Measurements from ENCODE around the gene MPI. TPM values are rescaled to one million over a fixed set of nuclear protein-coding genes. Genes with fewer than 3 reads are reported as not detected.

MPI gene
- total and polyA plus RNA-seq, 2 experiments from 2014 or later, result 18.0 to 74.2 TPM

DNA sequence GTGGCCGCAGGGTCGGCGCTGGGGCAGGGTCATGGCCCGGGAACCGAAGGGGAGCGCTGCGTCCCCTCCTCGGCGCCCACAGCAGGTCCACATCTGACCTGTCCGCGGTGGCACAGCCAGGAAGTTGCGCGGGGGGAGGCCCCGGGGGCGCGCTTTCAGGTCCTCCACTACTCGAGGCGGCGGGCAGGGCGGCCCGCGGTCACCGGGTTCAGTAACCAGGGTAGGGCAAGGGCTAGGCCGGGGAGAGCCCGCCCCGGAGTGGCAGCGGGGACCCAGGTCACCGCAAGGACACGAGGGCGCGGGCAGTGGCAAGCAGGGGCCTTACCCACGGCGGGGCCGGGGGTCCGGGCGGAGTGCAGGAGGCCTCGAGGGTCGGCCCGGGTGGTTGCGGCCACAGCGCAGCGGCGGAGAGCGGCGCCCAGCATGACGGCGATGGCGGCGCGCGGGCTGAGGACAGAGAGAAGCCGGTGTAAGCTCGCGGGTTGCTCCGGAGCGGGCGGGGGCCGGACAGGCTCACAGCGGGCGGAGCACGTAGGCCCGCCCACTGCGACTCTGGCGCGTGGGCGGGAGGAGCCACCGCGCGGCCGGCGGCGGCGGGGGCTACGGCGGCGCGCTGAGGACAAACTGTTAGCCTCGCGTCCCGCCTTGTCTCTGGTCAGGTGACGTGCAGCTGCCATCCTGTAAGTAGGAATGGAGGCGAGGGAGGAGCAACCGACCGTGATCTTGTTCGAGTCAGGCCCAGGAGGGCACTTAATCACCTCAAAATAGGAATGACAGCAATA lies 47.9 kb downstream of the MPI start, which contains the start of gene COX5A (continued):
- TF ChIP-seq ZNF462 (CRISPR knock-in tag; IDR thresholded peaks at IDR 0.05) (no peak), ZNF331 (CRISPR knock-in tag; IDR thresholded peaks at IDR 0.05; ENCODE audit: low read depth) (no peak), EZH2 (IDR thresholded peaks at IDR 0.05; ENCODE audit: low read depth, unreplicated experiment) (no peak), ZNF114 (CRISPR knock-in tag; IDR thresholded peaks at IDR 0.05) (no peak)

GRCh38 chr15:74950078-74950908 lies 60.5 kb downstream of the MPI start:
- H3K27ac ChIP-seq (ENCODE audit: low read depth), result no peak overlapping the region
- peak; percentile 93 for DNase-seq (ENCODE audit: low spot score)
- peaks cover 17% of the 10 kb centered on the region for H3K4me1 ChIP-seq (ENCODE audit: insufficient read depth)
- Mint-ChIP-seq H3K4me3 (peak overlapping the region; percentile 8; the same call in 1 of the 3 replicates), H3K9me3 (no peaks in the 10 kb centered on the region; the same call in 1 of the 3 replicates), H3K27ac (no peak overlapping the region; the same call in 1 of the 2 replicates), H3K4me1 (peaks cover 25% of the 10 kb centered on the region), H3K36me3 (ENCODE audit: low read depth) (peaks cover 5% of the 10 kb centered on the region; the same call in 2 of the 3 replicates), H3K27me3 (ENCODE audit: insufficient read depth, low read depth, poor library complexity) (peaks cover 23% of the 10 kb centered on the region)
- no peak overlapping the region for H2AFZ ChIP-seq
- no peaks in the 10 kb centered on the region; the same call in 1 of the 2 replicates for H3F3A ChIP-seq (replicated peaks; ENCODE audit: low read depth)
- H3K9me2 ChIP-seq (ENCODE audit: insufficient read depth), result no peaks in the 10 kb centered on the region
- H3K4me2 ChIP-seq, result no peak overlapping the region
- H4K20me1 ChIP-seq (replicated peaks; ENCODE audit: insufficient read depth), result peaks cover 9% of the 10 kb centered on the region
- H3K27me3 ChIP-seq (ENCODE audit: insufficient read depth), result peaks cover 10% of the 10 kb centered on the region
- H3K79me2 ChIP-seq (replicated peaks; ENCODE audit: insufficient read depth), result peaks cover 6% of the 10 kb centered on the region; the same call in 1 of the 2 replicates
- H3K36me3 ChIP-seq (ENCODE audit: insufficient read depth), result no peaks in the 10 kb centered on the region
- no peak overlapping the region for H3K4me3 ChIP-seq
- peak; percentile 84 for ATAC-seq
- TF ChIP-seq, protein P1, sequence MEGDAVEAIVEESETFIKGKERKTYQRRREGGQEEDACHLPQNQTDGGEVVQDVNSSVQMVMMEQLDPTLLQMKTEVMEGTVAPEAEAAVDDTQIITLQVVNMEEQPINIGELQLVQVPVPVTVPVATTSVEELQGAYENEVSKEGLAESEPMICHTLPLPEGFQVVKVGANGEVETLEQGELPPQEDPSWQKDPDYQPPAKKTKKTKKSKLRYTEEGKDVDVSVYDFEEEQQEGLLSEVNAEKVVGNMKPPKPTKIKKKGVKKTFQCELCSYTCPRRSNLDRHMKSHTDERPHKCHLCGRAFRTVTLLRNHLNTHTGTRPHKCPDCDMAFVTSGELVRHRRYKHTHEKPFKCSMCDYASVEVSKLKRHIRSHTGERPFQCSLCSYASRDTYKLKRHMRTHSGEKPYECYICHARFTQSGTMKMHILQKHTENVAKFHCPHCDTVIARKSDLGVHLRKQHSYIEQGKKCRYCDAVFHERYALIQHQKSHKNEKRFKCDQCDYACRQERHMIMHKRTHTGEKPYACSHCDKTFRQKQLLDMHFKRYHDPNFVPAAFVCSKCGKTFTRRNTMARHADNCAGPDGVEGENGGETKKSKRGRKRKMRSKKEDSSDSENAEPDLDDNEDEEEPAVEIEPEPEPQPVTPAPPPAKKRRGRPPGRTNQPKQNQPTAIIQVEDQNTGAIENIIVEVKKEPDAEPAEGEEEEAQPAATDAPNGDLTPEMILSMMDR (conservative IDR thresholded peaks at IDR 0.05; ENCODE audit: low read depth in 2 of 2), result peak; percentile 100
- no peak for TF ChIP-seq NANOG (IDR thresholded peaks at IDR 0.05; ENCODE audit: borderline replicate concordance)
- TF ChIP-seq JUNB (IDR thresholded peaks at IDR 0.05; ENCODE audit: unreplicated experiment), result no peak

Measured in GM23338 (cell line).